NOMO-1 (cell line): ENCODE data around the gene CLDN11.

ENCODE experiments used
- DNase-seq, 2 experiments: peaks; one replicate each; lab custom pipeline; 2025; ENCODE audit not compliant: unreplicated experiment in 2 of 2; lab: John Stamatoyannopoulos, UW

The CLDN11 gene

DNA sequence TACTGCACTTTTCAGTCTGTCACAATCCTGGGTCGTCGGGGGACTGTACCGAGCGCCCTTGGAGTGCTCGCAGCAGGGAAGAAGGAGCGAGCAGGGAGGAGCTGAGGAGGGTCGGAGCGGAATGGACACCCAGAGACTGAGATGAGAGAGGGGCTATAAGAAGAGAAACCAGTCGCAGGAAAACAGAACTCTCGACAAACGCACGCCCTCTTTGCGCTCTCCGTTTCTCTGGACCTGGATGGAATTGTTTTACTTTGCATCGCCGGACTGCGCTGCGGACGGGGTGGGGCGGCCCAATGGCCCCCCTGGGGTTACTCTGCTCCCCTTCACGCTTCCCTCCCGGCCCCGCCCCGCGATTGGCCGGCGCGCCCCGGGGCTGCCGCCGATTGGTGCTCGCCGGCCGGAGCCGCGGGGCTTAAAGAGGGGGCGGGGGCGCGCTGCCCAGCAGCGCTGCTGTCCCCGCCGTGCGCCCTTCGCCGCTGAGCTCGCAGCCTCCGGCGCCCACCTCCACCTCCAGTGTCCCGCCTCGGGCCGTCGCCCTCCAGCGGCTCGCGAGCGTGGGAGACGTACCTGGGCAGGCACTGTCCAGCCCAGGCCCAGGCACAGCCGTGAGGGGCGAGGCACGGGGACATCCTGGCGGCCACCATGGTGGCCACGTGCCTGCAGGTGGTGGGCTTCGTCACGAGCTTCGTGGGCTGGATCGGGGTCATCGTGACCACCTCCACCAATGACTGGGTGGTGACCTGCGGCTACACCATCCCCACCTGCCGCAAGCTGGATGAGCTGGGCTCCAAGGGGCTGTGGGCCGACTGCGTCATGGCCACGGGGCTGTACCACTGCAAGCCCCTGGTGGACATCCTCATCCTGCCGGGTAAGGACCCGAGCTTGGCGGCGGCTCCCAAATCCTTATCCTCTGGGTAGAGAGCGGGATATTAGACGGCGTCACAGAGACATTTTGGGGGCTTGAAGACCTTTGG lies at the start of gene CLDN11:
CLDN11 (plus strand) TSS at position 447 of the 977 bp plus-strand sequence; CDS start at position 646, 199 bp downstream.
- DNase-seq = no peak

DNA sequence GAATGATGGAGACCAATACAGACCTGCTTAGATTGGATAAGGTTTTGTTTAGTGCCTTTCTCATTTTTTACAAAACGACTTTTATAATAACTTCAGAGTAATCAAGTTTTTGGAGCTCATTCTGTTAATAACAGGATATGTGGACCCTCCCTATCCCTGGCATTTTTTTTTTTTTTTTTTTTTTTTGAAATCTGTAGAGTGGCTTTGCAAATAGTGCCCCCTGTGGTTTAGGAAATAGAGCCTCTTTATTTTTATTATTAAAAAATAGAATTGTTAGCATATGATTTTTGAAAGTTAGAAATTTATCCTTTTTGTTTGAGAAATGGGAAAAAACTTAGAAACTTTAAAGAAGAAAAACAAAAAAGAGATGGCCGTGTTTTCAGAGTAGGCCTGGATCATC lies 49.7 kb upstream of the CLDN11 start:
- DNase-seq = no peak

DNA sequence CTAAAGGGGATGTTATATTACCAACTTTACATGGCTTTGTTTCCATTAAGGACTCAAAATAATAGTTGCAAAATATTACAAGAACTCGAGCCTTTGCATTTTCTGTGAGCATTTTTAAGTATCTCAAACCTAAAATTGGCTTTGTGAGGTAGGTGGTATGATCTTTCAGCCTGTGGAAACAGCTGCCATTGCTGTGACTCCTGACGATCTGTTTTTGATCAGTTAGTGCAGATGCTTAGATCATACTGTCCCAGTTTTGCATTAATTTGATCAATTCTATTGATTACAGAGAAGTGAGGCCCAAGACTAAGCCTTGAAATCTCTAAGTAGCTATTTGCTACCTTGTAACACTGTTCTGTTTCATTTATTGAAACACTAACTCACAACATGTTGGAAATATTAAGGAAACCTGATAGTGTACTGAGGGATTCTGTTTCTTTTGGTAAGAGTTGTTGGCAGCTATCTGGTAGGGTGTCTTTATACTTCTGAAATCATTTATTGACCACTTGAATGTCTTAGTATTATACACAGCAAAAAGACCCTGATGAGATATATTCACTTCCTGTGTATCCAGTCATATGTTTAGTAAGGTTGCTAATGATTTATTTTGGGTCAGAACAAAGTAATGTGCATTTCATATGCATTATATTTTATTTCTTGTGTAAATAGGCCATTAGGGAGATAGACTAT lies 46.3 kb upstream of the CLDN11 start:
- no peak for DNase-seq

DNA sequence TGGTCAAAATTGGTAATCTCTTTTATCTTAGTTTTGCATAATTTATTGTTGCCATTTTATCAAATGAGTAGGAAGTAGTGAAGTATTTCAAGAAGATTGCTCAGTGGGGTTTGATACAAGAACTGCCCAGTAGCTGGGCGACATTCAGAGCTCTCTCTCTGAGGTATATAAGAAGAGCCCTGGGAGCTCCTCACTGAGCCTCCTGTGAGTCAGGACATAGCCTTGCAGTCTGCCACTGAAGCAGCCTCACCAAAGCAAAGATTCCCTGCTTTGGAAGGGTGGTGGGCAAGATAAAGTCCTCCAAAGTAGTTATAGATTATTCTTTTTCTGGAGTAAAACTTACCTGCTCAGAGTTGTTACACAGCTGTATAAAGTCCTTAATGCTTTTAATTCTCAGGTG lies 35.1 kb upstream of the CLDN11 start:
- DNase-seq = no peak

DNA sequence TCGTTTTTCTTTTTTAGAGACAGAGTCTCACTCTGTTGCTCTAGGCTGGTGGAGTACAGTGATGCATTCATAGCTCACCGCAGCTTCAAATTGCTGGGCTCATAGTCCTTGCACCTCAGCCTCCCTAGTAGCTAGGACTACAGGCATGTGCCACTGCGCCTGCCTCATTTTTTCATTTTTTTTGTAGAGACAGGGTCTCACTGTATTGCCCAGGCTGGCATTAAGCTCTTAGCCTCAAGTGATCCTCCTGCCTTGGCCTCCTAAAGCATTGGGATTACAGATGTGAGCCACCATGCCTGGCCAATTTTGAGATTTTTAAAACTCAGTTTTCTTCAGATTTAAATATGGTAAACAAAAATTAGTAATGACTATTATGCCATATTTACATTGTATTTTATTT lies 32.2 kb upstream of the CLDN11 start:
- DNase-seq = no peak

DNA sequence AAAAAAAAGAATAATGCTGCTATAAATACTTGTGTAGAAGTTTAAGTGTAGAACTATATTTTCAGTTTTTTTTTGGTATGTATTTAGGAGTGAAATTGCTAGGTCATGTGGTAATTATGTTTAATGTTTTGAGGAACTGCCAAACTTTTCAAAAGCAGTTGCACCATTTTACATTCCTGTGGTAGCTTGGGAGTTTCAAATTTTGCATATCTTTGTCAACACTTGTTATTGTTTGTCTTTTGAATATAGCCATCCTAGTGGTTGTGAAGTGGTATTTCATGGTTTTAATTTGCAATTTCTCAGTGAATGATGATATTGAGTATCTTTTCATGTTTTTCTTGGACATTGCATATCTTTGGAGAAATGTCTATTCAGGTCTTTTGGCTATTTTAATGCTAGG lies 30.7 kb upstream of the CLDN11 start:
- peak in 1 of 2 experiments; percentile 38 for DNase-seq

DNA sequence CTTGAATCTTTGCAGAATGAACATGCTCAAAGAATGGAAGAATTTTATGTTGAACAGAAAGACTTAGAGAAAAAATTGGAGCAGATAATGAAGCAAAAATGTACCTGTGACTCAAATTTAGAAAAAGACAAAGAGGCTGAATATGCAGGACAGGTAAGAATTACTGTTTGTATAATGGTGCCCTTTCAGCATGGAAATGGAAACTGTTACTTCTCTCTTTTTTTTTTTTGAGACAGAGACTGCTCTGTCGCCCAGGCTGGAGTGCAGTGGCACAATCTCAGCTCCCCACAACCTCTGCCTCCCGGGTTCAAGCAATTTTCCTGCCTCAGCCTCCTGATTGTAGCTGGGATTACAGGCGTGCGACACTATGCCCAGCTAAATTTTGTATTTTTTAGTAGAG lies 27.6 kb upstream of the CLDN11 start:
- DNase-seq = no peak

DNA sequence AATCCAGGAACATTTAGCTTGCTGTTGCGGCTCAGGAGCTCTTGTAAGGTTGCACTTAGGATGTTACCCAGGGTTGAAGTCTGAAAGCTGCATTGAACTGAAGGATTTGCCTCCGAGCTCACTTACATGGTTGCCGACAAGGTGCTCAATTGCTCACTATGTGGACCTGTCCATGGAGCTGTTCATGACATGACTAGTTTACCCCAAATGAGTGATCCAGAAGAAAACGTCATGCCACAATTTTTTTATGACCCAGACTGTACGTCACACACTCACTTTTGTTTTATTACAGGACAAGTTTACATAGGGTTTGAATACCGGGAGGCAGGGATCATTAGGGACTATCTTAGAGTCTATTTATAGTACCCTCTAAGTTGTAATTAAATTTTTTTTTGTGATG lies 21.0 kb upstream of the CLDN11 start:
- DNase-seq = no peak

DNA sequence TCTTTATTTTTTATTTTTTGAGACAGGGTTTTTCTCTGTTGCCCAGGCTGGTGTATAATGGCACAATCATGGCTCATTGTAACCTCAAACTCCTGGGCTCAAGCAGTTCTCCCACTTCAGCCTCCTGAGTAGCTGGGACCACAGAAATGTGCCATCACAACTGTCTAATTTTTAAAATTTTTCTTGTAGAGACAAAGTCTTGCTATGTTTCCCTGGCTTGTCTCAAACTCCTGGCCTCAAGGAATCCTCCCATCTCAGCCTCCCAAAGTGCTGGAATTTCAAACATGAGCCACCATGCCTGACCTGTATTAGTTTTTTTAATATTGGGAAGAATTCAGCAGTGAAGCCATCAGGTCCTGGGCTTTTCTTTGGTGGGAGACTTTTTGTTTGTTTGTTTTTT lies 13.6 kb upstream of the CLDN11 start:
- DNase-seq = no peak

DNA sequence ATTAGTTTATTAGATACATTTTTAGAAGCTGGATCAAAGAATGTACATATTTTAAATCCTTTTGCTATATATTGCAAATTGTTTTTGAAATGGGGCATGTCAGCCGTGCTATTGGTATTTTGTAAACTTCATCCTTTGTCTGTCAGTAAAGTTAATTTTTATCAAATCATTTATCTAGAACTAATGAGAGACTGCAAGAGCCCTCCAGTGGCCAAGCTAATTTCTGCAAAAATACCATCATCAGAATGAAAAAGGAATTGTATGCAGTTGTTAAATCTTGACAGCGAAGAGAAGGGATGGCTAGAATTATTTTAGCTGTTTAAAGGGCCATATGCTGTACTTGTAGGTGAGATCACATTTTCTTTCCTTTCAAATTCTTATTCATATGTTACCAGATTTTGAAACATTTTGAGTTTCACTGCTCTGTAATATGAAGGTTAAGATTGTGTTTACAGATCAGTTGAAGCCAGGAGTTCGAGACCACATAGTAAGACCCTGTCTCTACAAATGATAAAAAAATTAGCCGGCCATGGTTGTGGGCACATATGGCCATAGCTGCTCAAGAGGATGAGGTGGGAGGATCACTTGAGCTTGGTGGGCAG lies 8.1 kb upstream of the CLDN11 start:
- DNase-seq = peak in 1 of 2 experiments; percentile 41

DNA sequence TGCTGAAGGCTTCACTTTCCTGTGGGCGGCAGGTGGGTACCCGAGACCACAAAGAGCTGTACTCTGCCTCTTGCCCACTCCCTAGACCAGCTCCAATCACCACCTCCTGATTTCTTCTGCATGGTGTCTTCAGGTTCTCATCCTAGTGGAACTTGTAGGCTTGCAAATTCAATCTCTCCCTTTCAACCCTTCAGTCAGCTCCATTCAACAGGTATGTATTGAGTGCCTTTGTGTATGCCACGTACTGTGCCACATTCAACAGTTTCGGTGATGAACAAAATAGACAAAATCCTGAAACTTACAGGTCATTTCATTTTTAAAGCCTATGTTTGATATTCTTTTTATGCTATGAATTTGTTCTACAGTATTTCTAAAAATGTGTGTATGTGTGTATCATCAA lies 5.4 kb upstream of the CLDN11 start:
- no peak for DNase-seq

DNA sequence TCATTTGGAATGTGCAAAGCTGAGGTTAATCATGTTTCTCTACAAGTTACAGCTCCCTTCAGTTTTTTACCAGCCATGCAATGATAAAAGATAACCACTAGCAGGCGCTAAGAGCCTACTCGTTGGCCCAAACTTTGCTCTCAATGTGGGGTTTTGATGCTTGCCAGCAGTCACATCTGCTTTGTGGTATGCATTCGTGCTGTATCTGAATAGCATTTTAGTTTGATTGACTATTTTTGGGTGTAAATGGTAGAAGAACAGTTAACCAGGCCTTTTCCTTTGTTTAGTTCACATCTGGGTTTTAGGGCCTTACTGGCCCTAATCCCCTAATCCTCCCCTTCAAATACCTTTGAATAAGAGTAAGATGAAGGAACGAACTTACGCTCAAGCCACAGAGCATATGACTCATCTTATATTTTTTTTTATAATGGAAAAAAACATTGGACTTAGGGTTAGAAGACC lies 4.4 kb upstream of the CLDN11 start:
- DNase-seq = peak; percentile 59 to 77

DNA sequence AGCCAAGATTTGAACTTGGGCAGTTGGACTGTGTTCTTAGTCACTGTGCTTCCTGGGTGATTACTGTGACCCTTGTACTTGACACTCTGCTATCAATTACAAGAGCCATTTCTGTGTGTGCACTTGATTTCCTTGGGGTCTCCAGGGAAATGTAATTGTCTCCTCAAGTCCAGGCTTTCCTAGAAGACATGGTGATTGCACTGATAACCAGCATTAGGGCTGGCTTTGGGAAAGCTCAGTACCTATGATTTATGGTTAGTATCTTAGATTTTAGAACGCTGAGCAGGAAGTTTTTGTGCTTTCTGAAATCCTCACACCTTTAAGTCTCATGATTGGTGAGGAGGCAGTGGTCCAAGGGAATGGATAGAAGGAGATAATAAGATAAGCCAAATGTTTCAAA lies 1.6 kb upstream of the CLDN11 start:
- DNase-seq = no peak

DNA sequence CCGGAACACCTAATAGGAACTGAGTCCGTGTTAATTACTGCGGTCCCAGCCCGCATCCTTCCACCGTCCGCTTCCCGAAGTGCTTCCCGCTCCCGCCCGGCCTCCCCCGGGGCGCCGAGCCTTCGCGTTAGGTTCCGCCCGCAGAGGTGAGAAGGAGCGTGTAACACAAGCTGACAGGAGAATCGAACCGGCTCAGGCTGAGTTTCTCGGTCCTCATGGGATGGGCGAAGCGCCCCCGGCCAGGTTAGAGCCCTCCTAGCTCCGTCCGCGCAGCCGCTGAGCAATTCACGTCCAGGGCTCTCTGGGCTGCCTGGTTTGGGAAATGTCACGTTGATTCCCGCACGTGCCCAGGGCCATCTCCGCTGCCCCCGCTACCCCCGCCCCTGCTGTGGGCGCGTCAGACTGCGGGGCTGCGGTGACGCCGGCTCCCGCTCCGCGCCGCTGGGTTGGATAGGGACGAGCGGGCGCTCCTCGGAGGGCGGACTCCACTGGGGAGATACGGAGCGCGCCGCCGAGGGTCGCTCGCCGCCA lies 954 bp downstream of the CLDN11 start:
- no peak for DNase-seq

DNA sequence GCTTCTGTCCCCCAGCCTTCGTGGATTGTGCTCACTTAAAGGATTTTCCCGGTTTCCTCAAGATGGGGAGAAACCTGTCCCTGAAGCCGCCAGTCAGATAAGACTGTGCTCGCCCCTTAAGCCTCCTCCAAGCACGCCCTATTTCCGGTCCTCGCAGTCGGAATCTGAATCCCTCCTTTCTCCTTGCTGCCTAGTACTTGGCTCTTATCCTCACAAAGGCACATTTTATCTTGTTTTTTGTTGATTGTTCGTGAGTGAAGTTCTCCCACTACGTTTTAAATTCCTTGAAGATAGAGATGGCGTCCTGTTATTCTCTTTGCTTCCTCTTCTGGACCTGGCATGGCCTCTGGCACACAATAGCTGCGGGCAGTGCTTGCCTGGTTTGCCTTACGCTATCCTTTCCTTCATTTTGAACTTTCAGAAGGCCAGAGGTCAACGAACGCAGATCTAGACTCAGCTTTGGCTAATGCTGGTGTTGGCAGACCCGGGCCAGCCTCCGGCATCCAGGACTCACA lies 1.7 kb downstream of the CLDN11 start:
- no peak for DNase-seq

DNA sequence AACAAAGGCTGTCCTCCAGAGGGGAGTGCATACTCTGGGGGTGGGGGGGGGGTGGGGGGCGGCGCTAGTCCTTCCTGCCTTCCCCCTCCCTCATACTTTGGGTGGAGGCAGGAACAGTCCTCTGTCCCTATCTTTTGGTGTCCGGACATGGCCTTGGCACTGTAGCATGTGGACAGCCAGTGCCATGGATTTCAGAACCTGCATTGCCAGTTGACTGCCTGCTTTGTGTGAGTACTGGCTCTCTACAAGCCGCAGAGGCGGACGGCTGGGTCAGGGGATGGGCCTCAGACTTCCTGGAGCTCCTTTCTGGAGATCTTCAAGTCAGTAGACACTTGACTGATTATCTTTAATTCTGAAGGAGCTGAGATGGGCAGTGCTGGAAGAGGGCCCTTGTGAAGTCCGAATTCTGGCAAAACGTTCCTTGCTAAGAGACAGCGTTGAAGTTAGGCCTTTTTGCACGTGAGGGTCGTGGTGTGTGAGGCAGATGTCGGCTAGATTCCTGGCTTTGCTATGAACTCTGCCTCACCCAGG lies 2.5 kb downstream of the CLDN11 start:
- DNase-seq = no peak

DNA sequence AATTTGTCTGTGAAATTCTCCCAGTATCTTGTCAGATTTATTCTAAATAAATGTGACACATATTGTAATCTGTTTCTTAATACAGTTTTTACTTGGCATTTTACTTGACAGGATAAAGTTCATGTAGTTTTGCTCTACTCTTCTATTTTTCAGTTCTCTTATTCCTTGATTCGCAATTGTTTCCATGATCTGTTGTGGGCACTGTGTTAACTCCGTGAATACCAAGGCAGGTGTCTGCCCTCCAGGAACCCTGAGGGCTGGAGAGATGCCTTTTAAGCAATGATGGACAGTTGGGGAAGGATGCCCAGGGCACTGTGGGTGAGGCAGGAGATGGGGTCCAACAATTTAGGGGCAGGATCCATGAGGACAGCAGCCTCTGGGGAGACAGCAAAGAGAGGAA lies 3.1 kb downstream of the CLDN11 start:
- DNase-seq = no peak

DNA sequence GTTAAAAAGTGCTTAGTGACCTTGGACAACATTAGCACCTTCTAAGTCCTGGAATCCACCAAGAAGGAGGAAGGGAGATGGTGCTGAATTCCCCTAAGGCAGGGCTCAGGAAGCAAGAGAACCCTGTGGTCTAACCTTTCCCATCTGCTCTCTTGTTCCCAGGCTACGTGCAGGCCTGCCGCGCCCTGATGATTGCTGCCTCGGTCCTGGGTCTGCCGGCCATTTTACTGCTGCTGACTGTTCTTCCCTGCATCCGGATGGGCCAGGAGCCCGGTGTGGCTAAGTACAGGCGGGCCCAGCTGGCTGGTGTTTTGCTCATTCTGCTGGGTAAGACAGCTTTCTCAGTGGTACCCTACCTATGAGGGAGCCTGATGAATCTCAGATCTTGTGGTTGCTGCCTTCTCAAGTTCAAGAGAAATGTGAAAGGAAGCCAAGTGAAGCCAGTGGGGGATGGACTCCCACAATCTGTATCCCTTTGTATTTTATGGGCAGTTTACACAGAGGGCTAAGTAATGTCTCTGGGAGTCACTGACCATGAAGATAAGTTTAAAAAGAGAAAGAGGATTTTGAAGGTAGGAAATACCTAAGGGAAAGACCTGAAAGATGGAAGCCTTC lies 4.4 kb downstream of the CLDN11 start:
- DNase-seq = no peak

DNA sequence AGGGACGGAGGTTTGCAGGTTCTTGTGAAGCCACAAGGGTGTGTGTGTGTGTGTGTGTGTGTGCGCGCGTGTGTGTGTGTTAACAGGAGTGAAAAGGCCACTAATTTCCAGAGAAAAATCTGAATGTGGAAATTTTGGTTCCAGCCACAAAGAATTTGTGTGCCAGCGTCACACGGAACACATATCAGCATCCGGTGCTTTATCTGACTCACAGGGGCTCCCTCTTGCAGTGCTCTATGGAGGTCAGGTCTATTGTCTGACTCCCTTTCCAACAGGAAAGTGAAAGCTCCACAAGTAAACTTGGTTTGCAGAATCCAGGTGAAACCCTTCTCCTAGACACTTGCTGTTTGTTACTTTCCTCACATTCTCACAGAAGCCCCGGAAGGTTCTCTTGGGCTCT lies 6.2 kb downstream of the CLDN11 start:
- no peak for DNase-seq

DNA sequence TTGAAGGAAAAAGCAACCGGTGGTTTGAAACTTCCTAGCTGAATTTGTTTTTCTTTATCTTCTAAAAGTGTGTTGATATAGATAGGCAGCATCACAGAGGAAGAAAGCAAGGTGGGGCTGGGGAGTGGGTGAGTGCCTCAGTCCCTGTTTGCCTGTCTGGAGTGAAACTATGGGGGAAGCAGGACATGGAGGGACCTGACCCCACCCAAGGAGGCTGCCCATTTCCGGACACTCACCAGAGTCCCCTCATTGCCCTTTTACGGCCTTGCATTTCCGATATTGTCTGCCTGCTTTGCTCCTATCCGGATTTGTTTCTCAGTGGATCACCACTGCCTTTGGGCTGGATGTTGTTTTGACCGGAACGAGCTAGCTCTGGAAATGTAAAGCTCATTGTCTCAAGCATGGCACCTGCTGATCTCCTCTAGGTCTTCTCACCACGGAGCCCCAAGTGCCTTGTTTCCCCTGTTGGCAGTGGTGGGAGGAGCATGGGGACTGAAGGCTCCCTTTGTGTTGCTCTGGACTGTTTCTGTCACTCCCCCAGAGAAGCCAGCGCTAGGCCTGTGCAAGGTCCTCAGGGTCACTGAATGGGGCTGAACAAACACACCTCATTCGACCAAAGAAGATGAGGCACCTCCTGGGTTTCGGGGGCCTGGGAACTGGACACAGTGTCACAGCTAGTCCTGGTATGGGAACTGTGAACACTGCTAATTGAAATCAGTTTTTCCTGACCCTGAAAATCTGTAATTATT lies 7.0 kb downstream of the CLDN11 start:
- no peak for DNase-seq
